HG02938 (cell line): ENCODE results near the gene EML6.
"Not testable (repeated sequence)": the region's sequence is repeated elsewhere in the genome, so short reads cannot be mapped to it uniquely, and the experiment has no call there.

ENCODE experiments used
- ATAC-seq: cut with Tn5 transposase; IDR thresholded peaks from one replicate; pipeline ENCODE4 v1.9.1; 2021; ENCODE audit warnings: mild to moderate bottlenecking, moderate library complexity; ENCODE audit not compliant: unreplicated experiment

EML6 gene

DNA sequence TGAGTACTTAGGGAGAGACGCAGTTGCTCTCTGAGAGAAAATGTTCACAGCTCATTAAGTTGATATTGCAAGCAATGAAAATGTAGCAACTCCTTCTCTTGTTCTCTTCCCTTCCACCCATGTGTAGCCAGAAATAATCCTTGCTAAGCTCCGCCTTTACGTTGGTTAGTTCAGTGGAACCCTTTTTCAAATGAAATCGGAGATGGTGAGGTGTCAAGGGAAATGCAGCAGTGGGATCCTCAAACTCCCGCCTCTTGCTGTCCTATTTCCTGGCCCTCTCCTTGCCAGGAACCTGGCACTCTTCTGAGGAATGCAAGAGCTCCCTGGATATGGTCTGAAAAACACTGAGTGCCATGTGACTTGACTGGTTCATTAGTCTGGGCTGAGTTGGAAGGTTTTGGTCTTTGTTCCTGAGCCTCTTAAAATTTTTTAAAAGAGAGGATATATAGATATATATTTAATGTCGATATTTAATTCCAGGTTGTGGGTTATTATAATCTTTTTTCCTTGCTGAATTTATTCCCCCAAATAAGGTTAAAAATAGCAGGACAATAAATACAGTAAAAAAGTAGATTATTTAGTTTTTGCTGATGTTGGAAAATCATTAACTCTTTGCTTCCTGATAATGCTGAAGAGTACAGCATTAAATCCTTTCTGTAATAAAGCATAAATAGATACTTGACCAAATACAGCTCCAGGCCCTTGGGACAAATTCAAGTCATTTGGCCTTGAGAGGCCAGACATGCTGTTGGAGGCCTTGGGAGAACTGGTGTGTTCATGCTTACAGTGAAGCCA lies 116.2 kb downstream of the EML6 start:
- no peak for ATAC-seq

DNA sequence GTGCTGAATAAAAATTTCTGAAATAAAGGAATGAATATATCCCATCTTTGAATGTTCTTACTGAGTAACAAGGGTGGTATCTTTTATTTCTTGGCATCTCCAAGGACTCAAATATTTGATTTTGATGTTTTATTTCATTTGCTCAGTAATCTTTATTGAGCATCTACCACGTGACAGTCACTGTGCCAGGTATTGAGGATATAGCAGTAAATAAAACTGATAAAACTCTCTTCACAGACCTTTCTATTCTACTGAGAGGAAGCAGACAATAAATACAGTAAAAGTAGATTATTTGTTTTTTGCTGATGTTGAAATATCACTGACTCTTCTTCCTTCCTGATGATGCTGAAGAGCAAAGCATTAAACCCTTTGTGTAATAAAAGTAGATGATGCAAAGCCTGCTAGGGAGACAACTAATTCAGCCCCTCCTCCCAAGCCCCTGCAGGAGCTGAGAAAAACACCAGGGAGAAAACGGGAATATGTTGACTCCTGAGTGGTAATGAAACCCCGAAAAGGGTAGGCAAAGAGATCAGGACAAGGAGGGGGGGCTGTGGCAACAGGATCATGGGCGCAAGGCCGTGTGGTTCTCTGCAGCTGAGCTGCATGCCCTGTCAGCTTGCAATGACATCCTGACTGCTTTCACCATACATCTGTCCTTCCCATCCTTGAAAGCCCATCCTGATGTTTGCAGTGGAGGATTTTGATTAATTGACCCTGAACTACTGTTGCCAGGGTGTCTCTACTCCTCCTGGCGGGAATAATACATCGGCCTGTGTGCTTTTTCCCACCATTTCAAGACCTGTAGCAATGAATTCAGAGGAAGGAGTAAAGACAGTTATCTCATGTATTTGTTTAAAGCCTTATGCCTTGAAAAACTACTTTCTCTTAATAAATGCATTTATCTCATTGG lies 117.4 kb downstream of the EML6 start:
- ATAC-seq, result no peak

DNA sequence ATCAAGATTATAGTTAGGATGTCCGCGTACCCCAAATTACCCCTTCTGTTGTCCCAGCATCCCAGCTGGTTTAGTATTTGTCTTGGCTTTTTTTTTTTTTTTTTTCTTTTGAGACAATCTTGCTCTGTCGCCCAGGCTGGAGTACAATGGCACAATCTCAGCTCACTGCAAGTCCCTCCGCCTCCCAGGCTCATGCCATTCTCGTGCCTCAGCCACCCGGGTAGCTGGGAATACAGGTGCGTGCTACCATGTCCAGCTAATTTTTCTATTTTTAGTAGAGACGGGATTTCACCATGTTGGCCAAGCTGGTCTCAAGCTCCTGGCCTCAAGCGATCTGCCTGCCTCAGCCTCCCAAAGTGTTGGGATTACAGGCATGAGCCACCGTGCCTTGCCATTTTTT lies 118.0 kb downstream of the EML6 start:
- ATAC-seq, result not testable (repeated sequence)

DNA sequence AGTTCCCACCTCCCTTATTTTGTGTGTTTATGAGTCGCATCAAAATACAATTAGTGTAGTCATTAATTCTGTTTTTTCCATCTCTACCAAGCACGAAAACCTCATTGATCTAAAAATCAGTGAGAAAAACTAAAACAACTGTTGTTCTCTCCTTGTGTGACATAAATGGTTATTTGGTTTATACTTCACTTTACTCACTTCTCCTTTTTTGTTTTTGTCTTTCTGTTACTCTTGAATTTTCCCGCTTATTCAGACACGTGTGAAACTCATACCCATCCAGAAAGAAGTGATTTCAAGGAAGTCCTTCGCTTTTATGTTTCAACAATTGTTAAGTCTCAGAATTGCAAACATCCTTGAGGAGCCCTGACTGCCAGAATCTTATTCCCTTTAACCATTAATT lies 121.6 kb downstream of the EML6 start:
- ATAC-seq, result no peak

DNA sequence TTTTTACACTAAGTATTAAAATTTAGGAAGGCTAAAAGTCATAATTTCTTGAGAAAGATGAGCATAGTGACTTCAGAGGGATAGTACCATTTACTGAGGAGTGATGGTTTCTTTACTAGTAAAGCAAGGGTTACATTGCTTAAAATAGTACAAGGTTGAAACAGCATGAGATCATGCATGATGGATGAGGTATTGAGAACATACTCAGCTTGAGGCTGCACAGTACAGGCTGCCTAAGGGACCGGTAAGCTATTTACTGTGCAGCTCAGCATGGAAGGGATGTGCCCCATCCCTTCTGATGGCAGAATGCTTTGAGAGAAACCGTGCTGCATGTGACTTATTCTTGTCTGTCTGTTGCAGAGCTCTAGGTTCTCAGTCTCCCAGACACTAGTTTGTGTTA lies 122.1 kb downstream of the EML6 start:
- ATAC-seq, result no peak

DNA sequence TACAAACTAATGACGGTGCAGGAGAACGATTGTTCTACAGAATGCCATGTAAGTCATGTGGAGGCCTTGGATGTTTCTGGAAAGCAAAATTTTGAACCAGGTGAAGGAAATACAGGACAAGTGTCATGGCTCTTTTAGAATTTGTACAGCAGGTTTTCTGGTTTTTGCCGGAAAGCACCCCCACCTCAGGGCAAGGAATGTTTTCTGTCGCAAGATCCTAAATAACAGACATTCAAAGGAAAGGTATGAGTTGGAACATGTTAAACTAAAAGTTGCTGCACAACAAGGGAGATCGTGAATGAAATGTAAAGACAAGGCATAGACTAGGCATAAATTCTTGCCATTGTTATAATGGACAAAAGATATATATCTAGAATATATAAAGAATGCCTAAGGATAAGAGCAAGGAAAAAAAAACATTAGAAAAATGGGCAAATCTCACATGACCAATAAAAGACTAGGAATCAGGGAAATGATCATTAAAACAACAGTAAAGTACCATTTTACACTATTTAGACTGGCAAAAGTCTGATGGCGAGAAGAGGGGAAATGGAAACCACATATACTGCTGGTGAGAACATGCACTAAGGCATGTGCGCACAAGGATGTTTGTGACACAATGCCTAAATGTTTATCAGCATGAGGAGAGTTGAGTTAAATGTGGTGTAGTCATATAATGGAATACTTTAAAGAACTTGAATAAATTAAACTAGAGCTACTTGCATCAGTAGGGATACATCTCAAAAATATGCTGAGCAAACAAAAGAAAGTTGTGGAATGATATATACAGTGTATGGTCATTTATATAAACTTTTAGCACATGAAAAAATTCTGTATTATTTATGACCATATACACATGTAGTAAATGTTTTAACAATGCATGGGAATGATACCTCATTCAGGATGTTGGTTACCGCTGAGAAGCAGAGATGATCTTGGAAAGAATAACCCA lies 127.0 kb downstream of the EML6 start:
- no peak for ATAC-seq

DNA sequence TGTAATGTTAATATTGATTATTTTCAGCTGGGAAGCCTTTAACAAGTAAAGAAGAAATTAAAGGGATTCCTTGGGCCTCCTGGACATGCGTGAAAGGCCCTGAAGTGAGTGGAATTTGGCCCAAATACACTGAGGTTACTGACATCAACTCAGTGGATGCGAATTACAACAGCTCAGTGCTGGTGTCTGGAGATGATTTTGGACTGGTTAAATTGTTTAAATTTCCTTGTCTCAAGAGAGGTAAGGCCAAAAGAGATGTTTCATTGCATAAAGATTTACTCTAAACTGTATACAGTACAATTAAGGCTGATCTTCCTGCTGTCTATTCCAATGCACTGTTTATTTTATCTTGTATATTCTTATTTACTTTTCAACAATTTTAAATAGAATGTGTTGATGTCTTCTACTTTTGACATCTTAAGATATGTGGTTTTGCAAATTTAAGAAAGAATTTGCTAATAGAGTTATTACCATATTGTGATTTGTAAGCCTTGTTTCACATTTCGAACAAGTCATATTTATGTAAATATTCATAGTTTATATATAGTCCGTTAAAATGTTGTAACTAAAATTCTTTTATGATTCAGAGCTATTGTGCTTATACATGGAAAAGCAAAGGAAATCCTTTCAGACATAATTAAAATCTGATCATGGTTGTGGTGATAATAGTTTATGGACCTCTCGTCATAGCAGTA lies 130.3 kb downstream of the EML6 start:
- no peak for ATAC-seq

DNA sequence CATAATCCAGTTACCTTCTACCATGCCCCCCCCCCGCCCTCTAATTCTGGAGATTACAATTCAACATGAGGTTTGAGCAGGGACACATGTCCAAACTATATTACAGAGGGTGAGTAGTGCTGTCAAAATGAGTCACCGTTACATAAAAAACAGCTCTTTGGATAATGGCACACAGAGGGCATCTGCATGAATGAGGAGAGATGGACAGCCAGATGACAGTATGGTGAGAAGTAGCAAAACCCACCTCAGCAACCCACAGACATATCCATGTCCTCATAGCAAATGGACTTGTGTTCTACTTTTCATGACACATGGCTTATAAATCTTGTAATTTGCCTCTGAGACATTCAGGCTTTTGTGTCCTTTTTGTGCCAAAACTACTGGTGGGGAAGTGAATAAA lies 132.0 kb downstream of the EML6 start:
- ATAC-seq, result no peak

DNA sequence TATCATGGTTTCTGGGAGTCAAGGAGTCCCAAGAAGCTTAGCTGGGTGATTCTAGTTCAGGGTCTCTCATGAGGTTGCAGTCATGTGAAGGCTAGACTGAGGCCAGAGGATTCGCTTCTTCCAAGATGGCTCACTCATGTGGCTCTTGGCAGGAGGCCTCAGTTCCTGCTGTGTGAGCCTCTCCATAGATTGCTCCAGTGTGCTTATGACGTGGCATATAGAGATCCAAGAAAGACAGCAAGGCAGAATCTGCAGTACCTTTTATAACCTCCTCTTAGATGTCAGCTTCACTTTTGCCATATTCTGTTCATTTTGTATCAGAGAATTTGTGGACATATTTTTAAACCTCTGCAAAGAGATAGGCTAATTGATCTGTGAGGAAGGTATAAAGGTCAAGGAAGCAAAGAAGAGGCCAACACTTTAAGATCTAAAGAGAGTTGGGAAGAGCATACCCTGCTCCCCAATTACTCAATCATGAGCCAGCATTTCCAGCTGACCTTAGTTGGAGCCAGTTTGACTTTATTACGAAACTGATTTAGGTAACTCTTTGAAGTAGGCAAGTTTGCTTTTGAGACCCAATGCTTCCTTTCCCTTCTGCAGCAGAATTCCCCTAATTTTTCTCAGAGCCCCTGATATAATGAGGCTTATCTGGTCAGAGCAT lies 134.7 kb downstream of the EML6 start:
- ATAC-seq, result no peak

DNA sequence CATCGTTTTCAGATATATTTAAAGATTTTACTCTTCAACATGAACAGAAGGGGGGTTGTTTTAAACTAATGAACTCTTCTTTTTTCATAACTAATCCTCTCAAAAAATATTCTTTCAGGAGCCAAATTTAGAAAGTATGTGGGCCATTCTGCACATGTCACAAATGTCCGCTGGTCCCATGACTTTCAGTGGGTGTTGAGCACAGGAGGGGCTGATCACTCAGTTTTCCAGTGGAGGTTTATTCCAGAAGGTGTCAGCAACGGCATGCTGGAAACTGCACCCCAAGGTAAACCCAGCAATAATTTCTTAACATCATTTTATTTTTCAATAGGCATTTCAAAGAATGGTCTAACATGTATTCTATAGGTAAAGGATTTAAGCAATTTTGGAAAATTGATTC lies 136.0 kb downstream of the EML6 start:
- ATAC-seq, result no peak

DNA sequence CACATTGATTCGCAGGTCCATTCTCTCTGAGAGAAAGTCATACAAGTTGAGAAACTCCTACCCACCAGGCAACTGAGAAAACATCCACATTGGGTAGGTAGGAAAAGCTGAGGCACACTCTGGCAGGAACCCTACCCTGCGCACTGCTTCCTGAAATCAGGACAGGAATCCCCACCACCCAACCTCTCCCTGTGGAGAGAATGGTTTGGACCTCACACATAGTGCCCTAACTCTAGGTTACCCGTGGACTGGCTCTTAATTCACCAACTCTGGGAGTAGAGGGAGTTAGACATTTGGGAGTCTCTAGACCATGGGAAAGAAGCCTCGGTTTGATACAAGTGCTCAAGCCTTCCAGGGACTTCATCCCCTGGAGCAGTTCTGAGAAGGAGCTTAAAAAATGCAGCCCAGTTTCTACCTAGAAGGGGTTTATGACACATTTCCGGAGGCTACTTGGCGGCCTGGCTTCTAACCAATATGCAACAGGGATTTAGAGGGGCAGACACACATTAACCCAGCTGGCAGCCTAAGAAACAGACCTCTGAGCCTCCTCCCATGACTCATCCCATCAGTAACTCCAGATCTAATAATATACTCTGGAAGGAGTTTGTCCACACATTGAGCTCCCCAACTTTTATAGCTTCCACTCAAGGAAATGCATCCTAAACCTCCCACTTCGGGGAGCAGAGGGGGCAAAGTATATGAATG lies 136.7 kb downstream of the EML6 start:
- ATAC-seq, result no peak

DNA sequence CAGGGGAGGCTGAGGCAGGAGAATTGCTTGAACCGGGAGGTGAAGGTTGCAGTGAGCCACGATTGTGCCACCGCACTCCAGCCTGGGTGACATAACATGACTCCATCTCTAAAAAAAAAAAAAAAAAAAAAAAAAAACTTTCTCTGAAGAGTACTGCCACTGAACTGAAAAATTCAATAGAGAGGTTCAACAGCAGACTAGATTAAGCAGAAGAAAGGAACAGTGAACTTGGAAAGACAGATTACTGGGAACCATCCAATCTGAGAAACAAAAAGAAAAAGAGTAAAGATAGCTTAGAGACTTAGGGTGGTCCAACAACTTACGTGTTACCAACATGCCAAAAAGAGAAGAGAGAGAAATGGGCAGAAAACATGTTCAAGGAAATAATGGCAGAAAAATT lies 138.8 kb downstream of the EML6 start:
- no peak for ATAC-seq

DNA sequence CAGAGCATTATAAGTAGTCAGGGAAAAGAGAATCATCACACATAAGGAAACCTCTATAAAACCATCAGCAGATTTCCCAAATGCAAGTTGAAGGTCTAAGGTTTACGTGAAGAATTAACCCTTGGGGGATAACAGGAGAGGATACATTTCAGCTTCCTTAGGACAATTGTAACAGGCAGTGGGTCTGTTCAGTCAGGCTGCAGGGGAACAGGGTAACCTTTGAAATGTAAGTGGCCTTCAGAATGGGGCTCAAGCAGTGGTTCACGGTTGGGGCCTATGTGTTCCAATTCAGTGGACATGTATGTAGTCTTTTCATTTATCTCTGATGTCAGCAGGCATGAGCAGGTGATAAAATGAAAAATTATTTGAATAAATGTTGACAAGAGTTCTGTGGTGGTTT lies 139.3 kb downstream of the EML6 start:
- ATAC-seq, result no peak

DNA sequence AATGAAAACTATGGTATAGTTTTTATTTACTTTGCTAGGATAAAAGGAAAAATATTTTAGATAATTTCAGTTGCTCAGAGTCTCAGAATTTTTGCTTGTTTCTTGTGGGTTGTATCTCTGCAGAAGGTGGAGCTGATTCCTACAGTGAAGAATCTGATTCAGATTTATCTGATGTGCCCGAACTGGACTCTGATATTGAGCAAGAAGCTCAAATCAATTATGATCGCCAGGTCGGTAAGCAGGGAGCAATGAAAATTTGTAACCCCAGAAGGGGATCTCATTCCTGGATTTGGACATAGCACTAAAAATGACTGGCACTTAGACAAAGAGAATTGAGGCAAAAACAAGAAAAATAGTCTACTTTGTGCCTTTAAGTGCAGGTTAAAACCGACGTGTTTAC lies 140.2 kb downstream of the EML6 start:
- no peak for ATAC-seq

DNA sequence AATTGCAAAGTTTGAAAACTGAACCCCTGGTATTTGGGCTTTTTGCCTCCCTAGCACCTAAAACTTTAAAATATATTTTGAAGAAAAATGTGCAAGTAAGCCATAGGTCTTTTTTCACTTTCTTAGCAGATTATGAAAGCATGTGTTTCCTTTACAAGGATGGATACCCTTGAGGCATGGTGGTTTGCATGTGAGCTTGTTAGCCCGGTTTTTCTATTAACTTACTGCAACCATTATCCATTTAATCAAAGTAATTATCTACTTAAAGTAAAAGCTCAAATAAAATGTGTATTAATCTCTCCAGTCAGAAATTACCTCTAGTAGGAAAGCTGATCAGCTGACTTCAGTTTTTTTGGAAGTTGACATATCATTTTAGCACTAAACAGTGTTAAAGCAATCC lies 140.6 kb downstream of the EML6 start:
- ATAC-seq, result no peak

DNA sequence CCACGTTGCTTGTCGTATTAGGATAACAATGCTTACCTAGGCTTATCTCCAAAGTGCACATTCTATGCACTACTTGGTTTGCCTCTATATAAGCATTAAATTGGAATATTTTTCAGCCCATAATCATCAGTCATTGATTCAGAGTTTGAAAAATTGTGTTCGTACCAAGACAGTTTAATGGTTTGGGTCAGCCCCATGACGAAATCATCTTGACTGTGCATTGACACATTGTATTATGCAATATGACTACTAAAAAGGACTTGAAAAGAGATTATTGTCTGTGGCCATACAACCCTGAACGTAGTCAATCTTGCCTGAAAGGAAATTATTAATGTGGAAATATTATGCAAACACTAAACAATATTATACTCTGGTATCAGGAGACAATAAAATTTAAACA lies 141.3 kb downstream of the EML6 start:
- ATAC-seq, result no peak

DNA sequence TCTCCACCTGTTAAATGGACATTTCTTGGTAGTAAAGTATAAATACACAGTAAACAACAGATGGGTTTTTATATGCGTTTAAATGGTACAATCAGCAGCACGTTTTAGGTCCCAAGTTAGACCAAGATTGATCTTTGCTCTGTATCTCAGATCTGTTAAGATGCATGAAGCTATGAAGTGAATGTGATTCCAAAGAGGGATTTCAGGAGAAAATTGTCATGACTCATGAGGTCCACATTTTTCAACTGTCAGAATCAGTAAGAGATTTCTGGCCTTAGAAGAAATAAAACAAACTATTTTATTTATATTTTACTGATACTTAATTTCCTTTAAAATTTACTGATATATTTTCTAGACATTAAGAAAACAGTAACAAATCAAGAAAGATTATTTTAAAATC lies 142.7 kb downstream of the EML6 start:
- no peak for ATAC-seq

DNA sequence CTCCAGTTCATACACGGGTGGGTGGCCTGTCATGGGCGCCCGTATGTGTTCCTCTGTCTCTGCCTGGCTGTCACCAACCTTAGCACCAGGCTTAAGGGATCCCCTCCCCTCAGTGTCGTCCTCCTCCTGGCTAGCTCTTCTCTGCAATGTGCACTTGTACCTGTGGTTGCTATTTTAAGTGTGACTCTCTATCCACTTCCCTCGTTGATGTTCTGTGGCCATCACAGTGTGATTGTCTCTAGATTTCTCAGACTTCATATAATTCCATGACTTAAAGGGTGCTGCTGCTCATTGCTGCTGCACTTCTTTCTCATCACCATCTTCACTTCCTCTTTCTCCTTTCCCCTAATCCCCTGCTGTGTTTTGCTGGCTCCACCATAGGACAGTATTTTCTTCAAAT lies 143.4 kb downstream of the EML6 start:
- ATAC-seq, result peak; percentile 90

DNA sequence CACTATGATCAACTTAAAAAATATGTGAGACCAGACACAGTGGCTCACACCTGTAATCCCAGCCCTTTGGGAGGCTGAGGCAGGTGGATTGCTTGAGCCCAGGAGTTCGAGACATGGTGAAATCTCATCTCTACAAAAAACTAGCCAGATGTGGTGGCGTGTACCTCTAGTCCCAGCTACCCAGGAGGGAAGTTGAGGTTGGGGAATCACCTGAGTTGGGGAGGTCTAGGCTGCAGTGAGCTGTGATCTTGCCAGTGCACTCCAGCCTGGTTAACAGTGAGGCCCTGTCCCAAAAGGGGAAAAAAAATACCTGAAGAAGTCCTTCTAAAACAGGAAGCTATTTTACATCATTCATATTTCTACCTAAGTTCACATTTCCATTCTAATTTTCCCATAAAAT lies 144.0 kb downstream of the EML6 start:
- ATAC-seq, result peak; percentile 41
